Measurements from ENCODE around the gene AVL9.
A peak's percentile ranks its signal among the peaks of the same experiment; 100 is the strongest.
"Not testable (repeated sequence)": the region's sequence is repeated elsewhere in the genome, so short reads cannot be mapped to it uniquely, and the experiment has no call there.

AVL9 gene

DNA sequence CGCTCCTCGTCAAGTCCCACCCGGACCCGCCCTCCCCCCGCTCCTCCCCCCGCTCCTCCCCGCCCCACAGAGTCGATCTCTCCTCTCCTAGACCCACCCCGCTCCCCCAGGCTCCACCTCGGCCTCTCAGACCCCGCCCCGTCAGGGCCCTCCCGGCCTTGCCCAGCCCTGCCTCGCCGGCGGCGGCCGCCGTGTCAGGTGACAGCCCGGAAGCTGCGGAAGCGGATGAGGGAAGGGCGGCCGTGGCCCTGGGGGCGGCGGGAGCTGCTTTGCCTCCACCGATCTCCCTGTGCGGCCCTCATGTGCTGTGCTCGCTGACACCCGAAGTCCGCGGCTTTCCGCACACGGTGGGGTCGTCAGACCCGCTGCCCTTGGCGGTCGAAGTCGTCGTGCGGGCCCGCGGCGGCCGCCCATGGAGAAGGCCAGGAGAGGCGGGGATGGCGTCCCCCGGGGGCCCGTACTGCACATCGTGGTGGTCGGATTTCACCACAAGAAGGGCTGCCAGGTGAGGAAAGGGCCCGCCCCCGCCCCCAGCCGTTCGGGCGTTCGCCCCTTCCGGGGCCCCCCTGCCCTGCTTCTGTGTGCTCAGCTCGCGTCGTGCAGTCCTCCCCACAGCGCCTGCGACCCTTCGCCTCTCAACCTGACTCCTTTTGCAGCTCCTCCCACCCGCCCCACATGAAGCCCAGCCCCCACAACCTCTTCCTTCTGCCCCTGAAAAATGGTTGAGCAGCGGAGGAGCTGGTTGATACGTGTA is at the start of gene AVL9:
TSS of gene AVL9 (plus strand) at position 192 of the 754 bp plus-strand sequence. CDS start at position 413, 221 bp downstream.
- DNase-seq (ENCODE audit: low spot score): peak; percentile 97

GRCh38 chr7:32447218-32447617 is 48.1 kb upstream of the AVL9 start:
- DNase-seq (ENCODE audit: low spot score): no peak

GRCh38 chr7:32453341-32454011 is 41.8 kb upstream of the AVL9 start:
- DNase-seq (ENCODE audit: low spot score): no peak

DNA sequence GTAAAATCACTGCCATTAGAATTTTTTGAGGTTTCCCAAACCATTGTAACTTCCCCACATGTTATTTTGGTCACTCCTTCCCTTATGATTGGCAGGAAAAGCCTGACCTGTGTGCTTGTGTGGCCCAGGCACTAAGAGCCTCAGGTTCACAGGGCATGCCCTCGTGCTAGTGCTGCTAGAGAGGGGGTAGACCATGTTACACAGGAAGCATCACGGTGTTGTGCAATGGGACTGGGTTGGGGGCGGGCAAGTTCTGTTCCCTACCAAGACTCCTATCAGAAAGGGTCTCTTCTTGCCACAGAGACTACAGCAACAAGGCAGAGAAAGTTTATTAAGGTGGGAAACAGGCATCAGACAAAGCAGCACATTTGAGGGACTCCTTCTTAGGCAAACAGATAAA is 37.3 kb upstream of the AVL9 start:
- no peak for DNase-seq (ENCODE audit: low spot score)

- DNase-seq (ENCODE audit: low spot score): no peak
These were observed 35.5 kb upstream of the AVL9 start for GRCh38 chr7:32459788-32460187.

- no peak for DNase-seq (ENCODE audit: low spot score)
These were observed 33.8 kb upstream of the AVL9 start for GRCh38 chr7:32461484-32461883.

DNA sequence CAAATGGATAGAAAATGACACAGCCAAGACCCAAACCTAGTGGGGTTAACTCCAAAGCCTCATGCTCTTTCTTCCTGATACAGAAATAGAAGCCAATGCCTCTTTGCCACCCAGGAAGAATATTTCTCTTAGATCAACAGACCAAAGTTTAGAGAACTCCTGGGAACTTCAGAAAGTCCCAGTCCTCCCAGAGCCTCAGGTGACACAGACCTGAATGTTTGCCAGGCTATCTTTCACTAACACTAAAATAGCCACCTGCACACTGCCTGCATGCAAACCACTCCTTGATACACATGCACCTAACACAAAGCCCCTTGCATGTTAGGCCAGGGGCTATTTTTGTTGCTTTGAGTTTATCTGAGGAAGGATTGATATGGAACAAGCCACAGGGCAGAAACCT is 32.8 kb upstream of the AVL9 start:
- DNase-seq (ENCODE audit: low spot score): no peak

DNA sequence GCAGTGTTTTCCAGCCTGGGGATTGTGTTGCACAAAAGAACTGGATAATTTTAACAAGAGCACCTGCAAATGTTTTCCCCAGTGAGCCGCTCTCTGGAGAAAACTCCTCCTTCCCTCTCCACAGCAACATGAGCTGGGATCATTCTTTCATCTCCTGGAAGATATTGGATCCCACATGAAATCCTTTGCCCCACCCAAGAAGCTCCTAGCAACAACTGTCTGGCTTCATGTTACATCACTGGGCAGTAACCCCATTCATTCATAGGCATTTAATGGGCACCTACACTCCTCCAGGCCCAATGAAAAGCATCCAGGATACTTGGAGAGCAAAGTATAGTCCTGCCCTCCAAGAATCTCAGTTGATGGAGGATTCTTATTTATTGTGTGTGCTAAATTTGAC is 32.3 kb upstream of the AVL9 start:
- DNase-seq (ENCODE audit: low spot score): no peak

GRCh38 chr7:32464641-32465416 is 30.5 kb upstream of the AVL9 start:
- DNase-seq (ENCODE audit: low spot score): not testable (repeated sequence)

GRCh38 chr7:32470004-32470403 is 25.3 kb upstream of the AVL9 start:
- not testable (repeated sequence) for DNase-seq (ENCODE audit: low spot score)

DNA sequence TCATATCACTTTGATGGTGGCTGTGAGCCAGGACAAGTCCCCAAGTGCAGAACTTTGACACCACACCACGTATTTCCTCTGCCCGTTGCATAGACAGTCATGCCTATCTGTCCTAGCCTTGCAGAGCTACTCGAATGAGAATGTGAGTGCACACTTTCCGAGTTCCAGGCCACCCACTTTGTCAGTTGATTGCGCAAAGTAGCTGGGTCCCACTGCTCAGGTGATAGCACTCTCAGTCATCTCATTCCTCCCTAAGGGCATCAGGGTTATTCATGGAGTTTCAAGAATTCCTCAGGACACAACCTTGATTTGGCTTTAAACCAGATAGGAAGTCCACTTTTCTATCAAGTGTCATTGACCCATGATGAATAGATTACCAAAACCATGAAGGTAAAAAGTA is 24.4 kb upstream of the AVL9 start:
- DNase-seq (ENCODE audit: low spot score): no peak

GRCh38 chr7:32472015-32472414 is 23.3 kb upstream of the AVL9 start:
- no peak for DNase-seq (ENCODE audit: low spot score)

GRCh38 chr7:32474008-32474407 is 21.3 kb upstream of the AVL9 start:
- no peak for DNase-seq (ENCODE audit: low spot score)

GRCh38 chr7:32476816-32477648 is 18.3 kb upstream of the AVL9 start:
- DNase-seq (ENCODE audit: low spot score): no peak

DNA sequence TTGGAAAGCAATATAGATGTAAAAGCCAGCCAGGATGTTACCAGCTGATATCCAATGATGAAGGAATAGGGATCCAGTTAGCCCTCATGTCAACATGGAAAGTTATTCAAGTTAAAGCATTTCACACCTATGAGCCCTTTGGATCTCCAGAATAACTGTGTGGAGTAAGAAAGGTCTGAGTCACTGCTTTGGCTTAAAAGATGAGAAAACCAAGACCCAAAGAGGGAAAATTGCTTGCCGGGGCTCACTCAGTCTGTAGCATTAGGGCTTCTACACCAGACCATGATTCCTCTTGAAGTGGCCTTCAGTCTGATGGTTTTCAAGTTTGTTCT is 17.7 kb upstream of the AVL9 start:
- DNase-seq (ENCODE audit: low spot score): no peak

GRCh38 chr7:32479574-32480200 is 15.6 kb upstream of the AVL9 start:
- peak; percentile 55 for DNase-seq (ENCODE audit: low spot score)

DNA sequence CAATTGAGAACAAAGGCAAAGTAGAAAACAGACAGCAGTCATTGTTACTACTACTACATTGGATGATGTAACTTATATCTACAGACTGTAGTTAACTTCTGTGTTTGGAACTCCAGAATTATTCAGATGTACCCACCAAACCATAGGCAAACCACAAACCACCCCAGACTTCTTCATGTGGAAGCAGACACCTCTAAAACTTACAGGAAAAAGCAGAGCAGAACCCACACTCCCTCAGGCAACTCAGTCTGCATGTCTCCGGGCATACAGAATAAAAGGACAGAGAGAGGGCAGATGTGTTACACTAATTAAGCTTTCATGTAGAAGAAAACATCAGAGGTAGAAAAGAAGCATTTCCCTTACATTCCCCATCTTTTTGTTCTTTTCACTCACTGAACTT is 14.1 kb upstream of the AVL9 start:
- no peak for DNase-seq (ENCODE audit: low spot score)

GRCh38 chr7:32481921-32482320 is 13.4 kb upstream of the AVL9 start:
- DNase-seq (ENCODE audit: low spot score): no peak

DNA sequence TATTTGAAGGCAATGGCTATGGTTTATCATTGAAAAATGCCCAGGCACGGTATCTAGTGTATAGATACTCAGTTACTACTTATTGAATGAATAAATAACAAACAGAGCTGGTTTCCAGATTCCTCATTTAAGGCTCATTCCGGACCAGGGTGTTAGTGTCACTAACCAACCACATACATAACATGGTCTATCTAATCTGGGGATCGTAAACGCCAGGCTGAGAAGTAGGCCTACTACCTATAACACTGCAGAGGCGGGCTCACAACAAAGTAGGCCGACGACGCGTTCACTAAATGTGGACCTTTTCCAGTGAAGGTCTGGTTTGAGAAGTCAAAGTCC is 5.5 kb upstream of the AVL9 start:
- DNase-seq (ENCODE audit: low spot score): no peak

- DNase-seq (ENCODE audit: low spot score): peak; percentile 77
These were observed 5.0 kb upstream of the AVL9 start, which contains the start of gene LSM5 for GRCh38 chr7:32490127-32490796. LSM5 (minus strand) TSS chr7:32490380; CDS start chr7:32490365, 15 bp downstream.

- no peak for DNase-seq (ENCODE audit: low spot score)
These were observed 367 bp upstream of the AVL9 start for GRCh38 chr7:32494946-32495297.

Measured in iPS-NIHi11 (cell line).